ENCODE data around the gene ITPKC. TPM values are rescaled to one million over a fixed set of nuclear protein-coding genes. Genes with fewer than 3 reads are reported as not detected.

The ITPKC gene
- total and polyA plus RNA-seq, 2 of the 13 experiments (the other 11 are each of a cell fraction or from before 2014, with no cell fraction given) = 6.9 to 11.2 TPM

GRCh38 chr19:40718774-40719391, 2.0 kb downstream of the ITPKC start (continued):
- TF ChIP-seq PATZ1 (CRISPR knock-in tag; IDR thresholded peaks at IDR 0.05) (peak; percentile 55), RBFOX2 (IDR thresholded peaks at IDR 0.05; ENCODE audit: low read depth, low read length) (peak; percentile 70), PBX3 (CRISPR knock-in tag; IDR thresholded peaks at IDR 0.05; ENCODE audit: borderline replicate concordance) (no peak), TCF7L2 (IDR thresholded peaks at IDR 0.05; ENCODE audit: low read depth, low read length) (no peak), ATF7-NPFF (CRISPR knock-in tag; IDR thresholded peaks at IDR 0.05; ENCODE audit: low read depth) (no peak), ELF1 (CRISPR knock-in tag; IDR thresholded peaks at IDR 0.05) (no peak), ZHX1 (CRISPR knock-in tag; IDR thresholded peaks at IDR 0.05; ENCODE audit: low read depth) (no peak), SRF (IDR thresholded peaks at IDR 0.05; ENCODE audit: low read depth, low read length) (no peak), ADNP (CRISPR knock-in tag; IDR thresholded peaks at IDR 0.05) (no peak), ZNF441 (CRISPR knock-in tag; IDR thresholded peaks at IDR 0.05; ENCODE audit: borderline replicate concordance) (0 out of 2 replicates have a peak, but pooled peaks have one; percentile 50), ZNF687 (CRISPR knock-in tag; IDR thresholded peaks at IDR 0.05) (peak; percentile 91), FOXC1 (CRISPR knock-in tag; IDR thresholded peaks at IDR 0.05; ENCODE audit: borderline replicate concordance) (peak; percentile 51; the same call in 1 of the 2 replicates), MIXL1 (CRISPR knock-in tag; IDR thresholded peaks at IDR 0.05) (no peak), NR1H2 (CRISPR knock-in tag; IDR thresholded peaks at IDR 0.05; ENCODE audit: borderline replicate concordance, low read depth) (no peak), POLR2G (IDR thresholded peaks at IDR 0.05; ENCODE audit: low read depth, low read length) (peak; percentile 71), BHLHE40 (IDR thresholded peaks at IDR 0.05; ENCODE audit: low read length) (peak; percentile 76), DMAP1 (CRISPR knock-in tag; IDR thresholded peaks at IDR 0.05) (peak; percentile 85; the same call in 1 of the 2 replicates), TAF1 (CRISPR knock-in tag; IDR thresholded peaks at IDR 0.05) (0 out of 2 replicates have a peak, but pooled peaks have one; percentile 23), SMAD9 (CRISPR knock-in tag; IDR thresholded peaks at IDR 0.05) (no peak), ZNF883 (CRISPR knock-in tag; IDR thresholded peaks at IDR 0.05; ENCODE audit: not compliant biosample characterization) (no peak), ZNF256 (CRISPR knock-in tag; conservative IDR thresholded peaks at IDR 0.05) (0 out of 2 replicates have a peak, but pooled peaks have one; percentile 16)

Measured in HepG2 (cell line).